ENCODE measurements around the gene ANAPC7. TPM values are rescaled to one million over a fixed set of nuclear protein-coding genes. Genes with fewer than 3 reads are reported as not detected.
"Not testable (repeated sequence)": the region's sequence is repeated elsewhere in the genome, so short reads cannot be mapped to it uniquely, and the experiment has no call there.

ANAPC7 gene
- total RNA-seq, 2 experiments from 2014 or later = 84.7 to 136 TPM

DNA sequence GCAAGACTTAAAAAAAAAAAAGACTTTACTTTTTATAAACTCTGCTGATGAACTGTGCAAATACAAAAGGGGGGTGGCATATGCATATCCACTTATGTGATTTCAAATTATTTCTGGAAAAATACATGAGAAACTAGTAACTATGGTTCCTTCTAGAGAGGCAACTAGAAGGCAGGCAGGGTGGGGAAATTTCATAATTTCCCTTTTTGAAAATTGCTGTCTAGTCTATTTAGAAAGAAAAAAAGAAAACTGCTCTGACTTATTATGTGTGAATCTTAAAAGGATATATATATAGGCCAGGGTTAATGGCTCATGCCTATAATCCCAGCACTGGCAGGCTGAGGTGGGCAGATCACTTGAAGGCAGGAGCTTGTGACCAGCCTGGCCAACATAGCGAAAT lies 42.3 kb downstream of the ANAPC7 start:
- POLR2A ChIA-PET = interaction anchor here (1.0 to 1.3 kb wide), 3 partner anchors 12 to 224 kb away, joined by 3 to 8 read pairs (median 3); no protein-coding TSS in a partner anchor
- Histone ChIP-seq H3K36me3 (ENCODE audit: insufficient read depth, low read length) (no peaks in the 10 kb centered on the region), H4K20me1 (ENCODE audit: insufficient read depth, low read length) (no peaks in the 10 kb centered on the region), H3K79me2 (ENCODE audit: insufficient read depth, low read depth, low read length) (no peaks in the 10 kb centered on the region), H3K4me2 (ENCODE audit: low read length) (no peak overlapping the region), H2AFZ (ENCODE audit: low read length) (no peak overlapping the region), H3K9me2 (ENCODE audit: insufficient read depth, low read length) (no peaks in the 10 kb centered on the region), H3K9me3 (ENCODE audit: low read length) (no peaks in the 10 kb centered on the region), H3K4me3 (ENCODE audit: low read depth, low read length, poor library complexity, severe bottlenecking) (no peak overlapping the region), H3K4me1 (ENCODE audit: insufficient read depth, low read length, poor library complexity, severe bottlenecking) (no peaks in the 10 kb centered on the region), H3K27ac (ENCODE audit: low read depth, low read length, poor library complexity, severe bottlenecking) (no peak overlapping the region)
- no peak for DNase-seq (ENCODE audit: low spot score)
- CTCF ChIA-PET (ENCODE audit: unreplicated experiment) = no interaction called here
- TF ChIP-seq, protein P1, sequence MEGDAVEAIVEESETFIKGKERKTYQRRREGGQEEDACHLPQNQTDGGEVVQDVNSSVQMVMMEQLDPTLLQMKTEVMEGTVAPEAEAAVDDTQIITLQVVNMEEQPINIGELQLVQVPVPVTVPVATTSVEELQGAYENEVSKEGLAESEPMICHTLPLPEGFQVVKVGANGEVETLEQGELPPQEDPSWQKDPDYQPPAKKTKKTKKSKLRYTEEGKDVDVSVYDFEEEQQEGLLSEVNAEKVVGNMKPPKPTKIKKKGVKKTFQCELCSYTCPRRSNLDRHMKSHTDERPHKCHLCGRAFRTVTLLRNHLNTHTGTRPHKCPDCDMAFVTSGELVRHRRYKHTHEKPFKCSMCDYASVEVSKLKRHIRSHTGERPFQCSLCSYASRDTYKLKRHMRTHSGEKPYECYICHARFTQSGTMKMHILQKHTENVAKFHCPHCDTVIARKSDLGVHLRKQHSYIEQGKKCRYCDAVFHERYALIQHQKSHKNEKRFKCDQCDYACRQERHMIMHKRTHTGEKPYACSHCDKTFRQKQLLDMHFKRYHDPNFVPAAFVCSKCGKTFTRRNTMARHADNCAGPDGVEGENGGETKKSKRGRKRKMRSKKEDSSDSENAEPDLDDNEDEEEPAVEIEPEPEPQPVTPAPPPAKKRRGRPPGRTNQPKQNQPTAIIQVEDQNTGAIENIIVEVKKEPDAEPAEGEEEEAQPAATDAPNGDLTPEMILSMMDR (conservative IDR thresholded peaks at IDR 0.05; ENCODE audit: low read length) = no peak
- TF ChIP-seq EZH2phosphoT487 (IDR thresholded peaks at IDR 0.05; ENCODE audit: borderline replicate concordance, low read depth, low read length) = no peak
- intact Hi-C loops (cut with micrococcal nuclease; ENCODE audit: unreplicated experiment) = no loop called here
- no TSS peak for BruUV-seq (replicated peaks)

DNA sequence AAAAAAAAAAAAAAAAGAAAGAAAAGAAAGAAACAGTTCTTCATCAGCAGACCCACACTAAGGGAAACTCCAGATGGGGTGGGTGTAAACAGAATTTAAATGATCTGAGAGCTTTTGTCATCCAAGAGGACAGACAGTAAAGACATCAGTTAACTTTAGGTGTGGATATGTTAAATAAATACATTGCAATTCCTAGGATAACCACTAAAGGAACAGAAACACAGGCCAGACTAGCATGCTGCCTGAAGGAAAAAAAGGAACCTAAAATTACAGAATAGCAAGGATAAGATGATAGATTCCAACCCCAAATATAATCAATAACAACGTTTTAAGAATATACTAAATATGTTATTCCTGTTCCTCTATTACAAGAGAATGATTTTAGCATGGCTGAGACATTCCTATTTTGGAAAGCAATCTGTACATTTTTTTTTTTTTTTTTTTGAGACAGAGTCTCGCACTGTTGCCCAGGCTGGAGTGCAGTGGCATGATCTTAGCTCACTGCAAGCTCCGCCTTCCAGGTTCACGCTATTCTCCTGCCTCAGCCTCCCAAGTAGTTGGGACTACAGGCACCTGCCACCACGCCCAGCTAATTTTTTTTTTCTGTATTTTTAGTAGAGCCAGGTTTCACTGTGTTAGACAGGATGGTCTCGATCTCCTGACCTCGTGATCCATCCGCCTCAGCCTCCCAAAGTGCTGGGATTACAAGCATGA lies 45.0 kb downstream of the ANAPC7 start:
- H3K79me2 ChIP-seq (ENCODE audit: insufficient read depth, low read depth, low read length); H3K27ac ChIP-seq (ENCODE audit: low read depth, low read length, poor library complexity, severe bottlenecking); H3K4me1 ChIP-seq (ENCODE audit: insufficient read depth, low read length, poor library complexity, severe bottlenecking); H3K4me2 ChIP-seq (ENCODE audit: low read length); H3K4me3 ChIP-seq (ENCODE audit: low read depth, low read length, poor library complexity, severe bottlenecking); H3K9me3 ChIP-seq (ENCODE audit: low read length); H3K9me2 ChIP-seq (ENCODE audit: insufficient read depth, low read length); H3K36me3 ChIP-seq (ENCODE audit: insufficient read depth, low read length); BruUV-seq (replicated peaks); DNase-seq (ENCODE audit: low spot score); H4K20me1 ChIP-seq (ENCODE audit: insufficient read depth, low read length); CTCF ChIA-PET (ENCODE audit: unreplicated experiment); H2AFZ ChIP-seq (ENCODE audit: low read length): not testable (repeated sequence)
- intact Hi-C loops (cut with micrococcal nuclease; ENCODE audit: unreplicated experiment) = loop anchor here (5.0 kb wide), 1 partner anchor 244 kb away; no protein-coding TSS in a partner anchor
- TF ChIP-seq, protein P1 (conservative IDR thresholded peaks at IDR 0.05; ENCODE audit: low read length) = peak; percentile 45
- POLR2A ChIA-PET = interaction anchor here (0.6 to 1.2 kb wide), 5 partner anchors 38 to 741 kb away, joined by 3 to 6 read pairs (median 3); no protein-coding TSS in a partner anchor

DNA sequence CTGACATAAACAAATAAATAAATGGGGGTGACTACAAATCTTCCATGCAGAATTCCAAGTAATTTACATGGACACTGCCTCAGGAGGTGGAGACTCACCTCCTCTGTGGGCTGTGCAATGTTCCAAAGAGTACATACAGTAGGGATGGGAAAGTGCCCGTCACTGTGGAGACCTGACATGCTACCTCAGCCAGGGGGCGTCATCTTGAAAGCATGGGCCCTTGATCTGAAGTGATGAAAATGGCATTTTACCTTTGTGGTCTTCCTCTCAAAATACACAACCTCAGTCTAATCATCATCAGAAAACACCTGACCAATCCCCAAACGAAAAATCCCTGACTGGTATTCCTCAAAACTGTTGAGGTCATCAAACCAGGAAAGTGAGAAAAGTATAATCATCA lies 48.4 kb downstream of the ANAPC7 start:
- CTCF ChIA-PET (ENCODE audit: unreplicated experiment) = no interaction called here
- DNase-seq (ENCODE audit: low spot score) = peak; percentile 74
- H3K9me3 ChIP-seq (ENCODE audit: low read length) = no peaks in the 10 kb centered on the region
- H4K20me1 ChIP-seq (ENCODE audit: insufficient read depth, low read length) = no peaks in the 10 kb centered on the region
- no peaks in the 10 kb centered on the region for H3K9me2 ChIP-seq (ENCODE audit: insufficient read depth, low read length)
- TF ChIP-seq, protein P1 (conservative IDR thresholded peaks at IDR 0.05; ENCODE audit: low read length) = peak; percentile 89
- TF ChIP-seq EZH2phosphoT487 (IDR thresholded peaks at IDR 0.05; ENCODE audit: borderline replicate concordance, low read depth, low read length) = no peak
- intact Hi-C loops (cut with micrococcal nuclease; ENCODE audit: unreplicated experiment) = loop anchor here (1.0 to 5.0 kb wide), 2 partner anchors 76 to 247 kb away; no protein-coding TSS in a partner anchor
- H3K36me3 ChIP-seq (ENCODE audit: insufficient read depth, low read length) = peaks cover 14% of the 10 kb centered on the region; the same call in 1 of the 2 replicates
- POLR2A ChIA-PET = interaction anchor here (0.7 kb wide), 1 partner anchor 162 kb away, joined by 9 read pairs; no protein-coding TSS in a partner anchor
- no peaks in the 10 kb centered on the region for H3K79me2 ChIP-seq (ENCODE audit: insufficient read depth, low read depth, low read length)
- BruUV-seq (replicated peaks) = no TSS peak
- H3K4me2 ChIP-seq (ENCODE audit: low read length) = no peak overlapping the region
- no peaks in the 10 kb centered on the region for H3K4me1 ChIP-seq (ENCODE audit: insufficient read depth, low read length, poor library complexity, severe bottlenecking)
- H2AFZ ChIP-seq (ENCODE audit: low read length) = no peak overlapping the region
- no peak overlapping the region for H3K4me3 ChIP-seq (ENCODE audit: low read depth, low read length, poor library complexity, severe bottlenecking)
- no peak overlapping the region for H3K27ac ChIP-seq (ENCODE audit: low read depth, low read length, poor library complexity, severe bottlenecking)

All from OCI-LY7 (cell line).